Fibroblast of lung (primary cell): Measurements from ENCODE around the gene PDGFA.

Experiments used
- CTCF ChIP-seq, 2 donors: IDR thresholded peaks in 1 of 2; conservative IDR thresholded peaks in 1 of 2; 1 replicate in 1 of 2; 2 replicates in 1 of 2; pipeline ENCODE4 v1.5.1; 2011 to 2012; ENCODE audit warnings: low read length in 2 of 2, control low read depth in 1 of 2, inconsistent platforms in 1 of 2, low read depth in 1 of 2, mild to moderate bottlenecking in 1 of 2
- EZH2 ChIP-seq: IDR thresholded peaks from 2 replicates; pipeline ENCODE4 v1.5.1; 2012; ENCODE audit warnings: low read length, control low read depth, mild to moderate bottlenecking; ENCODE audit errors: missing control alignments

- no peak for TF ChIP-seq CTCF (conservative IDR thresholded peaks at IDR 0.05 in 1 of 2, IDR thresholded peaks at IDR 0.05 in 1 of 2; ENCODE audit: low read depth in 1 of 2, low read length in 2 of 2)
- no peak for TF ChIP-seq EZH2
Observed at GRCh38 chr7:474605-475424, 44.8 kb downstream of the PDGFA start.
